Neural cell (in vitro differentiated cells): ENCODE results near the gene ENOX1. TPM values are rescaled to one million over a fixed set of nuclear protein-coding genes. Genes with fewer than 3 reads are reported as not detected.

Source experiments
- H2AFZ ChIP-seq: fragments of 200-600, 300-800 bp; sonication (generic), shearing (Covaris generic); 2 replicates; pipeline ENCODE4 v1.6.0; 2014; ENCODE audit warnings: low read depth, mild to moderate bottlenecking, antibody characterized with exemption, low read length, moderate library complexity
- H3F3A ChIP-seq: fragments of 200-600 bp; shearing (Covaris generic); 2 replicates; pipeline ENCODE4 v1.6.1; 2016; ENCODE audit warnings: mild to moderate bottlenecking, moderate library complexity, mixed read lengths, antibody characterized with exemption, low read length; ENCODE audit not compliant: insufficient read depth, poor library complexity, severe bottlenecking
- H3K27ac ChIP-seq: fragments of 200-600, 300-800 bp; sonication (generic), shearing (Covaris generic); 2 replicates; pipeline ENCODE4 v1.5.1; 2014; ENCODE audit warnings: mild to moderate bottlenecking, low read length, moderate library complexity
- H3K27me3 ChIP-seq: fragments of 300-800, 200-600 bp; sonication (generic), shearing (Covaris generic); 2 replicates; pipeline ENCODE4 v1.6.0; 2014; ENCODE audit warnings: mild to moderate bottlenecking, low read depth, low read length, moderate library complexity; ENCODE audit not compliant: insufficient read depth
- H3K36me3 ChIP-seq: fragments of 300-800, 200-600 bp; sonication (generic), shearing (Covaris generic); 2 replicates; pipeline ENCODE4 v1.5.1; 2014; ENCODE audit warnings: mild to moderate bottlenecking, antibody characterized with exemption, low read length, moderate library complexity; ENCODE audit not compliant: insufficient read depth
- H3K4me2 ChIP-seq: fragments of 300-800, 200-600 bp; sonication (generic), shearing (Covaris generic); 2 replicates; pipeline ENCODE4 v1.6.0; 2014; ENCODE audit warnings: mild to moderate bottlenecking, low read length
- H3K4me3 ChIP-seq: fragments of 300-800, 200-600 bp; sonication (generic), shearing (Covaris generic); 2 replicates; pipeline ENCODE4 v1.5.1; 2014; ENCODE audit warnings: mild to moderate bottlenecking, low read length, moderate library complexity
- H3K79me2 ChIP-seq: fragments of 200-600 bp; shearing (Covaris generic); replicated peaks from 2 replicates; pipeline ENCODE4 v1.6.0; 2014; ENCODE audit warnings: mild to moderate bottlenecking, low read length, moderate library complexity; ENCODE audit not compliant: insufficient read depth
- H3K9ac ChIP-seq: fragments of 300-800, 200-600 bp; sonication (generic), shearing (Covaris generic); 2 replicates; pipeline ENCODE4 v1.6.1; 2016; ENCODE audit warnings: mild to moderate bottlenecking, low read length, mixed read lengths
- H3K9me2 ChIP-seq: fragments of 200-600 bp; shearing (Covaris generic); 2 replicates; pipeline ENCODE4 v1.6.1; 2016; ENCODE audit warnings: mild to moderate bottlenecking, low read length, mixed read lengths; ENCODE audit not compliant: insufficient read depth
- H3K9me3 ChIP-seq: fragments of 200-600, 300-800 bp; sonication (generic), shearing (Covaris generic); 2 replicates; pipeline ENCODE4 v1.6.1; 2016; ENCODE audit warnings: mild to moderate bottlenecking, mixed run types, low read length, moderate library complexity, mixed read lengths
- H4K20me1 ChIP-seq: fragments of 200-600 bp; shearing (Covaris generic); 2 replicates; pipeline ENCODE4 v1.6.1; 2016; ENCODE audit warnings: mild to moderate bottlenecking, mixed run types; ENCODE audit not compliant: insufficient read depth
- EP300 ChIP-seq: fragments of 450-650 bp; conservative IDR thresholded peaks from 2 replicates; pipeline ENCODE4 v1.6.1; 2014; ENCODE audit warnings: antibody characterized with exemption, mild to moderate bottlenecking, moderate library complexity; ENCODE audit not compliant: poor library complexity, severe bottlenecking
- EZH2 ChIP-seq: fragments of 200-600, 300-800 bp; shearing (Covaris generic), sonication (generic); IDR thresholded peaks from 2 replicates; pipeline ENCODE4 v1.6.1; 2014; ENCODE audit warnings: antibody characterized with exemption, low read length, borderline replicate concordance, mild to moderate bottlenecking; ENCODE audit not compliant: insufficient read depth, poor library complexity, severe bottlenecking
- MXI1 ChIP-seq: fragments of 450-650 bp; conservative IDR thresholded peaks from 2 replicates; pipeline ENCODE4 v1.6.1; 2014; ENCODE audit warnings: antibody characterized with exemption, mild to moderate bottlenecking; ENCODE audit not compliant: poor library complexity, severe bottlenecking
- POLR2AphosphoS5 ChIP-seq: IDR thresholded peaks from 2 replicates; pipeline ENCODE4 v1.6.1; 2012
- RAD21 ChIP-seq: fragments of 450-650 bp; conservative IDR thresholded peaks from 2 replicates; pipeline ENCODE4 v1.6.1; 2014; ENCODE audit warnings: antibody characterized with exemption, mild to moderate bottlenecking, moderate library complexity
- SMC3 ChIP-seq: fragments of 450-650 bp; conservative IDR thresholded peaks from 2 replicates; pipeline ENCODE4 v1.6.1; 2014; ENCODE audit warnings: antibody characterized with exemption, mild to moderate bottlenecking, moderate library complexity; ENCODE audit not compliant: poor library complexity
- TAF1 ChIP-seq: IDR thresholded peaks from 2 replicates; pipeline ENCODE4 v1.6.1; 2012; ENCODE audit warnings: low read depth
- polyA plus RNA-seq: library from polyadenylated mRNA; depleted of rRNA; stranded (reverse); fragments of >200 nt; gene quantifications from 2 replicates; pipeline ENCODE4 v1.2.3, GENCODE V29; 2014
- TF ChIP-seq, protein P1 (sequence below): fragments of 450-650 bp; IDR thresholded peaks from 2 replicates; pipeline ENCODE4 v1.5.1; 2014; ENCODE audit warnings: antibody characterized with exemption, mild to moderate bottlenecking, moderate library complexity; ENCODE audit not compliant: poor library complexity, severe bottlenecking
- TF ChIP-seq, protein P2 (sequence below): IDR thresholded peaks from 2 replicates; pipeline ENCODE4 v1.6.1; 2012; ENCODE audit warnings: borderline replicate concordance

The ENOX1 gene
- polyA plus RNA-seq, 1 donor from 2014 or later: 42.6 TPM

DNA sequence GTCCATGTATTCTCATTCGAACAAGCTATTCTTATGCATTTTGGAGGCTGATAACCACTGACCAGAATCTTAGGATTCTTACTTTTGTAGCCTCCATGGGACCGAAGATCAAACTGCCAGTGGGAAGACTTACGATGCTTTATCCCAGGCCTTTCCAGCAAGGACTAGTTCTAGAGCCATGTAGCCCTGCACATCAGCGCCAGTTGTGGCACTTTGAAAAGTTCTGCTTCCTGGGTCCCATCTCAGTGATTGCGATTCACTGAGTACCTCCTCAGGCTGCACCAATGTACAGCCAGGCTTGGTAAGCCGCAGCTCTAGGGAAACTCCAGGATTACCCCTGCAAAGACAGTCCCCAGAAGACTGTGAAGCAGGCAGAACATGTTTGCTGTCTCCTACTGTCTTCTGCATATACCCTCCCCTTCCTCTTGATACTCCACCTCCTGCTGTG lies 18.9 kb upstream of the ENOX1 start:
- Histone ChIP-seq H3K27me3 (no peaks in the 10 kb centered on the region), H4K20me1 (no peaks in the 10 kb centered on the region), H3K9me2 (no peaks in the 10 kb centered on the region), H3K79me2 (no peaks in the 10 kb centered on the region), H3K9me3 (no peaks in the 10 kb centered on the region), H3K9ac (no peak overlapping the region), H3K4me3 (no peak overlapping the region), H3F3A (no peaks in the 10 kb centered on the region), H2AFZ (no peak overlapping the region), H3K4me2 (no peak overlapping the region), H3K36me3 (no peaks in the 10 kb centered on the region), H3K27ac (no peak overlapping the region)
- TF ChIP-seq MXI1: no peak
- TF ChIP-seq TAF1: no peak
- TF ChIP-seq, protein P1, sequence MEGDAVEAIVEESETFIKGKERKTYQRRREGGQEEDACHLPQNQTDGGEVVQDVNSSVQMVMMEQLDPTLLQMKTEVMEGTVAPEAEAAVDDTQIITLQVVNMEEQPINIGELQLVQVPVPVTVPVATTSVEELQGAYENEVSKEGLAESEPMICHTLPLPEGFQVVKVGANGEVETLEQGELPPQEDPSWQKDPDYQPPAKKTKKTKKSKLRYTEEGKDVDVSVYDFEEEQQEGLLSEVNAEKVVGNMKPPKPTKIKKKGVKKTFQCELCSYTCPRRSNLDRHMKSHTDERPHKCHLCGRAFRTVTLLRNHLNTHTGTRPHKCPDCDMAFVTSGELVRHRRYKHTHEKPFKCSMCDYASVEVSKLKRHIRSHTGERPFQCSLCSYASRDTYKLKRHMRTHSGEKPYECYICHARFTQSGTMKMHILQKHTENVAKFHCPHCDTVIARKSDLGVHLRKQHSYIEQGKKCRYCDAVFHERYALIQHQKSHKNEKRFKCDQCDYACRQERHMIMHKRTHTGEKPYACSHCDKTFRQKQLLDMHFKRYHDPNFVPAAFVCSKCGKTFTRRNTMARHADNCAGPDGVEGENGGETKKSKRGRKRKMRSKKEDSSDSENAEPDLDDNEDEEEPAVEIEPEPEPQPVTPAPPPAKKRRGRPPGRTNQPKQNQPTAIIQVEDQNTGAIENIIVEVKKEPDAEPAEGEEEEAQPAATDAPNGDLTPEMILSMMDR: no peak
- no peak for TF ChIP-seq RAD21
- TF ChIP-seq EP300: no peak
- TF ChIP-seq EZH2: no peak

DNA sequence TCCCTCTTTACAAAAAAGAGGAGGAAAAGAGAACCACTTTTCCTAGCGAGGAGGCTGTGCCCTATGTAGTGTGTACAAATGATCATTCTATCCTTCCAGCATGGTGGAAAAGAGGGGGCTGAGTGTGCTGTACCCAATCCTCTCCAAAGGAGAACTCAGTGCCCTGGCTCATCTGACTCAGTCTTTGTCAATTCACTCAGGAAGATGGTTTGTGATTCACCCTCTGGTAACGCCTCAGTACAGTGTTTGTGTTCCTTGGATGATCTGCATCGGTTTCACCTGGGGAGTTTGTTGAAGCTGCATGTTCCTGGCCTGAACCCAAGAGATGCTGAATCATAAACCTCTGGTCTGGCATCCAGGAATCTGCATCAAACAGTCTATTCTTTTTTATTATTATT lies 18.3 kb upstream of the ENOX1 start:
- no peaks in the 10 kb centered on the region for H4K20me1 ChIP-seq
- H3K27ac ChIP-seq: no peak overlapping the region
- no peaks in the 10 kb centered on the region for H3K79me2 ChIP-seq
- no peak overlapping the region for H3K4me2 ChIP-seq
- no peaks in the 10 kb centered on the region for H3K27me3 ChIP-seq
- no peak overlapping the region for H3K4me3 ChIP-seq
- no peaks in the 10 kb centered on the region for H3K9me3 ChIP-seq
- no peaks in the 10 kb centered on the region for H3K36me3 ChIP-seq
- no peaks in the 10 kb centered on the region for H3K9me2 ChIP-seq
- no peaks in the 10 kb centered on the region for H3F3A ChIP-seq
- H3K9ac ChIP-seq: no peak overlapping the region
- TF ChIP-seq POLR2AphosphoS5: no peak
- no peak overlapping the region for H2AFZ ChIP-seq

DNA sequence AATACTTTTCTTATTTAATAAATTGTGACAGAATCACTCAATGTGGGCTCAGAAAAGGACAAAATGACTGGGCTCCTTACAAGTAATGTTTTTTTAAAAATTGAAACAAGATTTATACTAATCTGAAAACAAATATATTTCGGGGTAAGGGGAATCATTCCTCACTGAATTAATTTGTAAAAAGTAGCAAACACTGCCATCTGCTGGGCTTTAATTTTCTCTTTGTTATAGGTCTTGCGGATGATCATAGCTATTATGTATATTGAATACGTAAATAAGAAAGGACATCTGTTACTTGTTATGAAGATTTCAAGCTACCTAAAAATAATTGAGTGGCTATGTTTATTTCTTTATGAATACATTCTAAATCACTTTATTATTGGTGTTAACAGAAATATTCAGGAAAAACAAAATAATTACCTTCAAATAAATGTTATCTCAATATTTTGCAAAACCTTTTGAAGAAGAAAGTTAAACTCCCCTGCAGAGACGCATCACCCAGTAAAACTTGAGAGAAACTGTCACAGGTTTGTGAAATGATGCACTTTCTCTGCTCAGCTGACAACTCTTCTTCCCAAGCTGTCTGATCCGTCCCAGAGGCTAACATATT lies 17.8 kb upstream of the ENOX1 start:
- H3K9me2 ChIP-seq: no peaks in the 10 kb centered on the region
- no peak overlapping the region for H3K4me3 ChIP-seq
- no peaks in the 10 kb centered on the region for H3F3A ChIP-seq
- no peaks in the 10 kb centered on the region for H3K36me3 ChIP-seq
- no peaks in the 10 kb centered on the region for H3K27me3 ChIP-seq
- H3K79me2 ChIP-seq: no peaks in the 10 kb centered on the region
- no peak overlapping the region for H2AFZ ChIP-seq
- H3K9ac ChIP-seq: no peak overlapping the region
- H3K27ac ChIP-seq: no peak overlapping the region
- no peak overlapping the region for H3K4me2 ChIP-seq
- no peaks in the 10 kb centered on the region for H4K20me1 ChIP-seq
- no peaks in the 10 kb centered on the region for H3K9me3 ChIP-seq
- TF ChIP-seq, protein P1: peak; percentile 79
- no peak for TF ChIP-seq EP300
- TF ChIP-seq MXI1: no peak
- TF ChIP-seq, protein P2, sequence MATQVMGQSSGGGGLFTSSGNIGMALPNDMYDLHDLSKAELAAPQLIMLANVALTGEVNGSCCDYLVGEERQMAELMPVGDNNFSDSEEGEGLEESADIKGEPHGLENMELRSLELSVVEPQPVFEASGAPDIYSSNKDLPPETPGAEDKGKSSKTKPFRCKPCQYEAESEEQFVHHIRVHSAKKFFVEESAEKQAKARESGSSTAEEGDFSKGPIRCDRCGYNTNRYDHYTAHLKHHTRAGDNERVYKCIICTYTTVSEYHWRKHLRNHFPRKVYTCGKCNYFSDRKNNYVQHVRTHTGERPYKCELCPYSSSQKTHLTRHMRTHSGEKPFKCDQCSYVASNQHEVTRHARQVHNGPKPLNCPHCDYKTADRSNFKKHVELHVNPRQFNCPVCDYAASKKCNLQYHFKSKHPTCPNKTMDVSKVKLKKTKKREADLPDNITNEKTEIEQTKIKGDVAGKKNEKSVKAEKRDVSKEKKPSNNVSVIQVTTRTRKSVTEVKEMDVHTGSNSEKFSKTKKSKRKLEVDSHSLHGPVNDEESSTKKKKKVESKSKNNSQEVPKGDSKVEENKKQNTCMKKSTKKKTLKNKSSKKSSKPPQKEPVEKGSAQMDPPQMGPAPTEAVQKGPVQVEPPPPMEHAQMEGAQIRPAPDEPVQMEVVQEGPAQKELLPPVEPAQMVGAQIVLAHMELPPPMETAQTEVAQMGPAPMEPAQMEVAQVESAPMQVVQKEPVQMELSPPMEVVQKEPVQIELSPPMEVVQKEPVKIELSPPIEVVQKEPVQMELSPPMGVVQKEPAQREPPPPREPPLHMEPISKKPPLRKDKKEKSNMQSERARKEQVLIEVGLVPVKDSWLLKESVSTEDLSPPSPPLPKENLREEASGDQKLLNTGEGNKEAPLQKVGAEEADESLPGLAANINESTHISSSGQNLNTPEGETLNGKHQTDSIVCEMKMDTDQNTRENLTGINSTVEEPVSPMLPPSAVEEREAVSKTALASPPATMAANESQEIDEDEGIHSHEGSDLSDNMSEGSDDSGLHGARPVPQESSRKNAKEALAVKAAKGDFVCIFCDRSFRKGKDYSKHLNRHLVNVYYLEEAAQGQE: no peak
- peak; percentile 87 for TF ChIP-seq SMC3
- TF ChIP-seq TAF1: no peak
- peak; percentile 85 for TF ChIP-seq RAD21
- TF ChIP-seq POLR2AphosphoS5: no peak
- no peak for TF ChIP-seq EZH2
